NOMO-1 (cell line): Measurements from ENCODE around the gene MON2.
"Not testable (repeated sequence)": the region's sequence is repeated elsewhere in the genome, so short reads cannot be mapped to it uniquely, and the experiment has no call there.

Experiments
- DNase-seq, 2 experiments: peaks; one replicate each; lab custom pipeline; 2025; ENCODE audit not compliant: unreplicated experiment in 2 of 2; lab: John Stamatoyannopoulos, UW

MON2 gene

GRCh38 chr12:62540354-62540753, 73.7 kb downstream of the MON2 start:
- DNase-seq, result no peak

- no peak for DNase-seq
Measured at GRCh38 chr12:62542814-62543213, 76.2 kb downstream of the MON2 start.

DNA sequence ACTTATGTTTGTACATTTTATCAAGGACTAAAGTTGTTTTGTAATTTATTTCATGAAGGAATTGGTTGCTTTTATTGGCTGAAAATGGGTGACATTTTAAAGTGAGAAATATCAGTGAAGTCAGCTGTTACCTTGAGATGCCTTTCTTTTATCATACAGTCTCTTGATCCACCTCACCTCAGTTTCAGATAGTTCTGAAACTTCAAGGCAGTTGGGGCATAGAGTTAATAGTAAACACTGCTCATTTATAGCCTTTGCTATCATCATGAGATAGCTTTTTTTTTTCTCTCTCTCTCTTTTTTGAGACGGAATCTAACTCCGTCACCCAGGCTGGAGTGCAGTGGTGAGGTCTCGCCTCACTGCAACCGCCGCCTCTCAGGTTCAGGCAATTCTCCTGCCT, 76.7 kb downstream of the MON2 start:
- DNase-seq, result no peak

DNA sequence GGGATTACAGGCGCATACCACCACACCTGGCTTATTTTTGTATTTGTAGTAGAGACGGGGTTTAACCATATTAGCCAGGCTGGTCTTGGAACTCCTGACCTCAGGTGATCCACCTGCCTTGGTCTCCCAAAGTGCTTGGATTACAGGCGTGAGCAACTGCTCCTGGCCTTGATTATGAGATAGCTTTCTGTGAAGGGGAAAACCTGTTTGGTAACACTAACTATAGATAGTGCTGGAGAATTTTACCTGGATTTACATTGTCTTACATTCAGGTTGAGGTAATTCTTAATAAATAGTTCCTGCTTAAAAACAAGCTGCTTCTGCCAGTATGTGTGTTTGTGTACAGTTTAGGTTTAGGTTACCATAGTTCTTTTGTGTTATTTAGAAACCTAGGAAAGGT, 77.1 kb downstream of the MON2 start:
- no peak for DNase-seq

GRCh38 chr12:62552906-62553556, 86.4 kb downstream of the MON2 start:
- no peak for DNase-seq

DNA sequence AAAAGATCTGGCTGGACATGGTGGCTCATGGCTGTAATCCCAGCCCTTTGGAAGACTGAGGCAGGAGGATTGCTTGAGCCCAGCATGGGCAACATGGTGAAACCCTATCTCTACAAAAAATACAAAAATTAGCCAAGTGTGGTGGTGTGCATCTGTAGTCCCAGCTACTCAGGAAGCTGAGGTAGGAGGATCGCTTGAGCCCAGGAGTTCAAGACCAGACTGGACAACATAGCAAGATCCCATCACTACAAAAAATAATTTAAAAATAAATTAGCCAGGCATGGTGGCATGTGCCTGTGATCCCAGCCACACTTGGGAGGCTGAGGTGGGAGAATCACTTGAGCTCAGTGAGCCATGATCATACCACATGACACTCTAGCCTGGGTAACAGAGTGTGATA, 92.7 kb downstream of the MON2 start:
- DNase-seq, result not testable (repeated sequence)

DNA sequence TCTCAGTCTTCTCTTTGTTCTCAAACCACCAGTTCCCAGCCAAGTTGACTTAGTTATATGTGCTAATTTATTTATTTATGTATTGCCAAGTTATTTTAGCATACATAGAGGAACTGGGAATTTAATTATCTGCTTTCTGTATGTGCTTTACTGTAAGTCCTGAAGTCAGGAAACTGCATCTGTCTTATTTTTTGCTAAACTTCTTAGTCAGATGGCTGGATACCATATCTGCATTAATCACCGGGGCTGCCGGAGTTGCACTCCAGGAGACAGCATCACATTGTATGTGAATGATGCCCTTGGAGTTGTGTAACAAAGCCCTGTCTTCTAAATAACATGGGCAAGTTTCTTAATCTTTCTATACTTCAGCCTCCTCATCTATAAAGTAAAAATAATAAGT, 96.2 kb downstream of the MON2 start:
- no peak for DNase-seq

GRCh38 chr12:62575036-62575435, 108.4 kb downstream of the MON2 start:
- DNase-seq, result no peak

DNA sequence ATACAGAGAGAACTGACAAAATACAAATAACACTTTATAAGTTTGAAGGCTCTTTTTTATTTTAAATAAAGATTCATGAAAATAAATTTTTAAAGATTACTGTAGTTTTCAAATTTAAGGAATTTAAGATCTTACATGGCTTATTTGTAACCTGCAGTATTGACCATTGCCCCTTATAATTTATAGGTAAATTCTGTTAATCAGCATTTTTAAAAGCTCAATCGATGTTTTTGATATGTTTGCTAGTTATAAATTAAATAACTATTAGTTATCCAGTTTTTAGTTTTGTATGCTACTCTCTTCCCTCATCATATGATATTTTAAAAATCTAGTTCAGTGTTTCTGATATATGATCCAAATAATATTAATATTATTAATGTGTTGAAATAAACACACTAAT, 109.9 kb downstream of the MON2 start:
- no peak for DNase-seq

DNA sequence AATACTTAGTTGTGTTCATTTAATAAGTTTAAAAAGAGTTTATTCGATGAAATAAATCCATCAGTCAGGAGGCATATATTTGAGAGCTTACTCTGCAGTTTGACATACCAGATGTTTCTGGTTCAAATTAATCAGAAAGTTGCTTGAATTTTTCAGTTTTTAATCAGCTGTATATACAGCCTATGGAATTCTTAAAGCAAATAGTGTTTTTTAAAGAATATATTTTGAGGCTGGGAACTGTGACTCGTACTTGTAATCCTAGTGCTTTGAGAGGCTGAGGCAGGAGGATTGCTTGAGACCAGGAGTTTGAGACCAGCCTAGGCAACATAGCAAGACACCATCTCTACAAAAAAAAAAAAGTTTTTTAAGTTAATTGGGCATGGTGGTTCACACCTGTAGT, 112.1 kb downstream of the MON2 start:
- DNase-seq, result no peak

DNA sequence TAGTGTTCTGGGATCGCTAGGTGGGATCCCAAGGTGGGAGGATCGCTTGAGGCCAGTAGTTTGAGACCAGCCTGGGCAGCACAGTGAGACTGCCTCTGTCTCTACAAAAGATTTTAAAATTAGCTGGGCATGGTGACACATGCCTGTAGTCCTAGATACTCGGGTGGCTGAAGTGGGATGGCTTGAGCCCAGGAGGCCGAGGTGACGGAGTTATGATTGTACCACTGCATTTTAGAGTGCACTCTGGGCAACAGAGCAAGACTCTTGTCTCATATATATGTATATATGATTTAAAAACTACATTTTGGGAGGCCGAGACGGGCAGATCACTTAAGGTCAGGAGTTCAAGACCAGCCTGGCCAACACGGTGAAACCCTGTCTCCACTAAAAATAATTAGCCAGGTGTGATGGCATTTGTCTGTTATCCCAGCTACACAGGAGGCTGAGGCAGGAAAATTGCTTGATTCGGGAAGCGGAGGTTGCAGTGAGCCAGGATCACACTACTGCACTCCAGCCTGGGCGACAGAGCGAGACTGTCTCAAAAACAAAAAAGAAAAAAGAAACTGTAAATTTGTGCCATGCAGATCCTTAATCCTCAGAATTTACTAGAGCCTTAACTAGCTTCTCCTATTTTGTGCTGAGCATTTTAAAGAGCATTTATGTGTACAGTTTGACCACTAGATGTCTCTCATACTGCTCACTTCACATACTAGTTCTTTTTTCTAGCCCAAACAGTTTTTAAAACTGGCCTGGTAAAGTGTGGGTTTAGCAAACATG, 114.8 kb downstream of the MON2 start:
- peak; percentile 29 to 57 for DNase-seq

DNA sequence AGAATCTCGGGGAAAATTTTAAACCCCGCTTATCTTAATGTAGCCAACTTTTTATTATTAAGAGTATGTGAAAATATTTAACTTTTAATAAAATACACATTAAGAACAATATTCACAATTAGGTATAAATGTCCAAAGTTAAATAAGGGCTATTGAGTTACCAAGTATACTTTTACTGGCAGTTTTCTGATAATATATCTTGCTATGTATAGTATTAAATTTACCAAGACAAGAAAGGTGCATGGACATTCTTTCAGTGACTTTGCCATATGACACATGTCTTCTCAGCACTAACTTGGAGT, 115.4 kb downstream of the MON2 start:
- DNase-seq, result no peak

GRCh38 chr12:62584619-62585018, 118.0 kb downstream of the MON2 start:
- DNase-seq, result no peak

GRCh38 chr12:62586850-62587249, 120.2 kb downstream of the MON2 start:
- DNase-seq, result no peak

- no peak for DNase-seq
Measured at GRCh38 chr12:62588916-62589315, 122.3 kb downstream of the MON2 start.

- no peak for DNase-seq
Measured at GRCh38 chr12:62597253-62597652, 130.6 kb downstream of the MON2 start.

DNA sequence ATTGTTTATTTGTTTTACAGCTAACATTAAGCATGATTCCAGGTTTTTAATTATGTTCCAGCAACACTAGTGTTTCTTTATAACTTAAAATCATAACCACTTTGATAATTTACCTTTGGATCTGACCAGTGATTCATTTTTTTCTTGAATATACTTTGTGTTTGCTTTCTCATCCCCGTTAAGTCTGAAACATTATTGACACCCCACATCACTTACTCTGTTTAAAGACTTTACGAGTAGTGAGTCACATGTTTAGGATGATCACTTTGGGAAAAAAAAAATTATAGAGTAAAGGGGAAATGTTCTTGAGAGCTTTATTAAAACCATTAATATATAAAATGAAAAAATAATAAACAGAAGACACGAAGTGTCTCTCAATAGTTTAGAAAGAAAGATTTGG, 132.2 kb downstream of the MON2 start:
- no peak for DNase-seq

GRCh38 chr12:62599854-62600437, 133.3 kb downstream of the MON2 start:
- no peak for DNase-seq

DNA sequence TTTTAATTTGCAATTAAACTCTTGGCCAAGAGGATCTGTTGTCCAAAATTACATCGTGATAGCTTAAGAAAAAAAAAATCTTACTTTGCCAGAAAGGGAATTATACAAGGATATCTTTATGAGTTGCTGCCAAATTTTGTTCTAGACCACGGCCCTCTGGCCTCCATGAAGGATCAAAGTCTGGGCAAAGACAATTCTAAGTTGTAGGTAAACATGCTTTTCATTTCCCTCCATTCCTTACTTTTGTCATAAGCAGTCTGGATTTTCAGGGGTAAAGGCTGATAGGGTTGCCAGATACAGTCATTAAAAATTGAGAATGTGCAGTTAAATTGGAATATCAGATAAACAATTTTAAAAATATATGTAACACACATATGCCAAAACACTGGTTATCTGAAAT, 135.1 kb downstream of the MON2 start:
- no peak for DNase-seq

DNA sequence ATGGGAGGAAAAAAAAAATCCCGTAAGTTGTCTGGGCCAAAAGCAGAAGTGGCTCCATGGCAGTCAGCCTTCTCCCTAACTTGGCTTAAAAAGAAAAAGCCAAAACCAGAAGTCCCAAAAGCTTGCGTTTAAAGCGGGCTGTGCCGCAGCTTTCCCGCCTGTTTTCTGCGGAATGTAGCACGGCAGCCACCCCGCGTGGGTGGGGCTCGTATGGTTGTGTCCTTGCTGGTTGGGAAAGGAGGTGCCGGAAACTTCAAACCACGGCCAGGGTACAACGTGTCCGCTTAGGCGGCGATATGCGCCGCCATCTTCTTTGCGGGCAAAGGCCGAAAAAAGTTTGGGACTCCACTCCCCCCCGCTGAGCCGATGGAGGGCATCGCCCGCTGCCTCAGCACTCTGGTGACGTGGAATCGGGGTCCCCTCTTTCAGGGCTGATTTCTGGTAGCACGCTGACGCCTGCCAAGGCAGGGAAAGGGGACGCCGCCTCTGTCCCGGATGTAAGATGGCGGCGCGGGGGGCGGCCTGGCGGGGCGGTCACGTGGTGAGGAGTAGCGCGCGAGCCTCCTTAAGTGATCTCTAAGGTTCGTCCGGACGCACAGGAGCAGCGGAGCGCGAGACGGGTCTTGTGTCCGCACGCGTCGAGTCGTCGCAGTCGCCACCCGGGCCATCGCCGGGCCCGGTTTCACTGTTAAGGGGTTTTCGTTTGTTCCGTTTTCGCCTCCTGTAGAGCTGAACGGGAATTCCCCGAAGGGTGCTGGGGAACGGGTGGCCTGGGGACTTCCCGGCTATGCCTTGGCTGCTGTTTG, 135.8 kb downstream of the MON2 start:
- DNase-seq, result peak; percentile 86 to 89

DNA sequence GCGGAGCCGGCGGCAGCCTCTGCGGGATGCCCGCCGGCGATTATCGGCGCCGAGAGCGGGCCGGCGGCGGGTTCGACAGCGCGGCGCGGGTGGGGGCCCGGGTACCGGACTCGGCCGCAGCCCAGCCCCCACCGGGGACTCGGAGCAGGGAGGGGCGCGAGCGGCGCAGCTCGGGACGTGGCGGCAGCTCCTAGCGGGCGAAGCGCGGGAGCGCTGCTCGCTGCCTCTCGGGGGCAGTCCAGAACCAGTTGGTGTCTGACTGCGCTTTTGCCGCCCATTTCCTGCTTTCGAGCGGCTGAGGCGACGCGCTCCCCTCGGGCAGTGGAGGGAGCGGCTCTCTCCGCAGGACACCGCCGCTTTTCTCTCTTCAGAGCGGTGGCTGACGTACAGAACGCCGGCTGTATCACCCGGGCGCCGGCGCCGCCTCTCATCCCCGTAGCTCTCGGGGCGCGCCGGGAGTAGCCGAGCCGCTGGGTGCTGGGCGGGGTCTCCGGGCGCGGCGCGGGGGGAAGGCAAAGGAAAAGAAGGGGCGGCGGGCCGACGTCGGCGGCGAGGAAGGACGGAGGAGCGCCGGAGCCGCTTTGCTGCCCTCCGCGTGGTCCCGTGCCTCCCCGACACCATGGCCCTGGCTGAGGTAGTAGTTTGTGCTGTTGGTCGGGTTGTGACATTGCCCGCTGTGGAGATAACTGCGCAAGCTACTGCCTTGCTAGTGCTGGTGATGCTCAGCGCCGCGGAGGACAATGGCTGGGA, 136.6 kb downstream of the MON2 start:
- DNase-seq, result peak; percentile 87
